Chondrocyte (in vitro differentiated cells): ENCODE measurements around the gene CENPS. TPM values are rescaled to one million over a fixed set of nuclear protein-coding genes. Genes with fewer than 3 reads are reported as not detected.

Experiments used
- DNase-seq: peaks from one replicate; pipeline ENCODE4 v3.0.0; 2021; ENCODE audit warnings: mixed read lengths, low spot score
- H3K27ac Mint-ChIP-seq: one replicate; pipeline ENCODE4 v1.8.0; 2021; ENCODE audit warnings: mild to moderate bottlenecking, moderate library complexity, mixed read lengths; ENCODE audit not compliant: unreplicated experiment
- H3K27me3 Mint-ChIP-seq: 2 replicates; pipeline ENCODE4 v1.8.0; 2021; ENCODE audit warnings: low read depth, mixed read lengths
- H3K36me3 Mint-ChIP-seq: 2 replicates; pipeline ENCODE4 v1.8.0; 2021; ENCODE audit warnings: low read depth, mixed read lengths
- H3K4me1 Mint-ChIP-seq: 2 replicates; pipeline ENCODE4 v1.8.0; 2021; ENCODE audit warnings: low read depth, mild to moderate bottlenecking, mixed read lengths
- H3K4me3 Mint-ChIP-seq: one replicate; pipeline ENCODE4 v1.8.0; 2021; ENCODE audit warnings: mild to moderate bottlenecking, moderate library complexity, mixed read lengths; ENCODE audit not compliant: unreplicated experiment
- H3K9me3 Mint-ChIP-seq: 2 replicates; pipeline ENCODE4 v1.8.0; 2021; ENCODE audit warnings: low read depth, mixed read lengths
- total RNA-seq: library from RNA; stranded (reverse); gene quantifications from 3 replicates; pipeline ENCODE4 v1.2.1, GENCODE V29; 2021
- TF ChIP-seq, protein P1 (sequence below): fragments of 200-600 bp; sonication (generic); IDR thresholded peaks from 2 replicates; pipeline ENCODE4 v1.5.0; 2021; ENCODE audit warnings: antibody characterized with exemption, mild to moderate bottlenecking, moderate library complexity

The CENPS gene
- total RNA-seq, 1 donor from 2014 or later = 11.3 TPM

- Mint-ChIP-seq H3K4me3 (no peak overlapping the region), H3K9me3 (no peaks in the 10 kb centered on the region), H3K36me3 (no peaks in the 10 kb centered on the region), H3K27ac (no peak overlapping the region), H3K4me1 (no peaks in the 10 kb centered on the region), H3K27me3 (no peaks in the 10 kb centered on the region)
- TF ChIP-seq, protein P1, sequence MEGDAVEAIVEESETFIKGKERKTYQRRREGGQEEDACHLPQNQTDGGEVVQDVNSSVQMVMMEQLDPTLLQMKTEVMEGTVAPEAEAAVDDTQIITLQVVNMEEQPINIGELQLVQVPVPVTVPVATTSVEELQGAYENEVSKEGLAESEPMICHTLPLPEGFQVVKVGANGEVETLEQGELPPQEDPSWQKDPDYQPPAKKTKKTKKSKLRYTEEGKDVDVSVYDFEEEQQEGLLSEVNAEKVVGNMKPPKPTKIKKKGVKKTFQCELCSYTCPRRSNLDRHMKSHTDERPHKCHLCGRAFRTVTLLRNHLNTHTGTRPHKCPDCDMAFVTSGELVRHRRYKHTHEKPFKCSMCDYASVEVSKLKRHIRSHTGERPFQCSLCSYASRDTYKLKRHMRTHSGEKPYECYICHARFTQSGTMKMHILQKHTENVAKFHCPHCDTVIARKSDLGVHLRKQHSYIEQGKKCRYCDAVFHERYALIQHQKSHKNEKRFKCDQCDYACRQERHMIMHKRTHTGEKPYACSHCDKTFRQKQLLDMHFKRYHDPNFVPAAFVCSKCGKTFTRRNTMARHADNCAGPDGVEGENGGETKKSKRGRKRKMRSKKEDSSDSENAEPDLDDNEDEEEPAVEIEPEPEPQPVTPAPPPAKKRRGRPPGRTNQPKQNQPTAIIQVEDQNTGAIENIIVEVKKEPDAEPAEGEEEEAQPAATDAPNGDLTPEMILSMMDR = no peak
- no peak for DNase-seq
Observed at GRCh38 chr1:10444795-10445397, 14.7 kb downstream of the CENPS start.

- no peaks in the 10 kb centered on the region for H3K9me3 Mint-ChIP-seq
- TF ChIP-seq, protein P1 = no peak
- DNase-seq = no peak
- H3K4me1 Mint-ChIP-seq = peaks cover 16% of the 10 kb centered on the region
- no peak overlapping the region for H3K4me3 Mint-ChIP-seq
- H3K27ac Mint-ChIP-seq = no peak overlapping the region
- H3K27me3 Mint-ChIP-seq = no peaks in the 10 kb centered on the region
- no peaks in the 10 kb centered on the region for H3K36me3 Mint-ChIP-seq
Observed at GRCh38 chr1:10446790-10447422, 16.7 kb downstream of the CENPS start.

DNA sequence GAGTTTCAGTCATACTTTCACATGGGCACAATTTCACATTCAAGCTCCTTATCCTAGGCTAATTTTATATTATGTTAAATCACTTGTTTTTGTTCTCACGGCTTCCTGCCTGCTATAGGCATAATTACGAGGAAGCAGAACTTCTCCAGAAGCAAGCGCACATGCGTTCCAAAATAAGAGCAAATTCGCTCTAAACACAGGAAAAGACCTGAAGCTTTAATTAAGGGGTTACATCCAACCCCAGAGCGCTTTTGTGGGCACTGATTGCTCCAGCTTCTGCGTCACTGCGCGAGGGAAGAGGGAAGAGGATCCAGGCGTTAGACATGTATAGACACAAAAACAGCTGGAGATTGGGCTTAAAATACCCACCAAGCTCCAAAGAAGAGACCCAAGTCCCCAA, 19.5 kb downstream of the CENPS start, which contains the start of gene CORT:
Gene CORT, plus strand, starts transcription at position 281 of the 400 bp plus-strand sequence. CDS start 193 bp downstream, outside the sequence.
- H3K36me3 Mint-ChIP-seq = no peaks in the 10 kb centered on the region
- DNase-seq = no peak
- no peaks in the 10 kb centered on the region for H3K27me3 Mint-ChIP-seq
- no peaks in the 10 kb centered on the region for H3K9me3 Mint-ChIP-seq
- no peak within 1 kb of the TSS for H3K4me3 Mint-ChIP-seq
- TF ChIP-seq, protein P1 = no peak
- no peak within 1 kb of the TSS for H3K27ac Mint-ChIP-seq
- H3K4me1 Mint-ChIP-seq = peaks cover 18% of the 10 kb centered on the region

- Mint-ChIP-seq H3K9me3 (no peaks in the 10 kb centered on the region), H3K4me1 (peaks cover 18% of the 10 kb centered on the region), H3K4me3 (no peak overlapping the region), H3K36me3 (no peaks in the 10 kb centered on the region), H3K27me3 (no peaks in the 10 kb centered on the region), H3K27ac (no peak overlapping the region)
- DNase-seq = no peak
- TF ChIP-seq, protein P1 = no peak
Observed at GRCh38 chr1:10450156-10450814, 20.1 kb downstream of the CENPS start.

DNA sequence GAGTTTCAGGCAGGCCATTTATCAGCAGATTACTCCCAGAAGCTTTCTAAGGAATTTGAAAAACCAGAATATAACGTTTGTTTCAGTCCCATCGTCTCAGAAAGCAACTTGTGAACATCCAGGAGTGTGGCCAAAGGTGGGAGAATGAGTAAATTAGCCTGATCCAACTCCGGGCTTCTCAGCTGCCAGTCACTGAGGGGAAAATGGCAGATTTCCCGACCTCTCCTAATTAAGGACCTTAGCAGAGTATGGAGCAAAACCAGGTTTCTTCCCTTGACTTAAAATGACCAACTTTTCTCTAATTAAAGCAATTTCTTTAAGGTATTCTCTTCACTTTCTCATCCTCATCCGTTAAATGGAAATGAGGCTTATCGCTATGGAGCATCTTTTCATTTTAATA, 20.6 kb downstream of the CENPS start:
- Mint-ChIP-seq H3K4me1 (peaks cover 18% of the 10 kb centered on the region), H3K9me3 (no peaks in the 10 kb centered on the region), H3K4me3 (no peak overlapping the region), H3K36me3 (no peaks in the 10 kb centered on the region), H3K27ac (no peak overlapping the region), H3K27me3 (no peaks in the 10 kb centered on the region)
- no peak for DNase-seq
- TF ChIP-seq, protein P1 = no peak
